HepG2 (cell line): Measurements from ENCODE around the gene CTSV. TPM values are rescaled to one million over a fixed set of nuclear protein-coding genes. Genes with fewer than 3 reads are reported as not detected.

Experiments
- ATAC-seq: fragments of 200-7000 bp; cut with Tn5 transposase; 3 replicates; pipeline ENCODE4 v1.9.1; 2020; ENCODE audit warnings: mild to moderate bottlenecking, moderate library complexity
- BruUV-seq: library from RNA; stranded (reverse); fragments of 400-500 nt; replicated peaks from 2 replicates; lab custom pipeline; 2021; lab: Mats Ljungman, UMichigan
- CTCF ChIA-PET: fragments of 300-600 bp; formaldehyde crosslinking; extraction: SDS; loops from one replicate; lab custom pipeline; 2021; ENCODE audit warnings: low total read pairs, inconsistent platforms, low intra/inter-chr PET ratio; lab: Yijun Ruan, JAX
- POLR2A ChIA-PET: fragments of 350-600 bp; sonication (Branson Sonifier 250); formaldehyde crosslinking; loops from one replicate; lab custom pipeline; 2020; ENCODE audit warnings: antibody characterized with exemption, inconsistent platforms; lab: Yijun Ruan, JAX
- DNase-seq: peaks from one replicate; pipeline ENCODE4 v3.0.0-alpha.2; 2015; ENCODE audit warnings: low spot score
- FAIRE-seq: peaks from 3 replicates; lab custom pipeline; 2011; peaks lifted over from hg19 to GRCh38; lab: Jason Lieb, UNC
- H2AFZ ChIP-seq: one replicate; pipeline ENCODE4 v1.6.1; 2011; ENCODE audit warnings: low read length, inconsistent platforms
- H3K27ac ChIP-seq: fragments of 300-600 bp; 3 replicates; pipeline ENCODE4 v1.8.0; 2011; ENCODE audit warnings: mixed run types, mild to moderate bottlenecking, mixed read lengths, low read length, inconsistent platforms; ENCODE audit not compliant: insufficient read depth; ENCODE audit errors: extremely low read length
- H3K27me3 ChIP-seq, 2 experiments: fragments of 200-600 bp in 1 of 2; 2 replicates in 1 of 2; 3 replicates in 1 of 2; pipeline versions ENCODE4 v1.6.0 to v1.8.0; 2011; ENCODE audit warnings: low read length in 2 of 2, mild to moderate bottlenecking in 2 of 2, moderate library complexity in 2 of 2, inconsistent platforms in 1 of 2; ENCODE audit not compliant: insufficient read depth in 2 of 2, control insufficient read depth in 1 of 2
- H3K36me3 ChIP-seq, 2 experiments: fragments of 200-600 bp in 1 of 2; replicated peaks in 1 of 2; 2 replicates in 1 of 2; 3 replicates in 1 of 2; pipeline versions ENCODE4 v1.5.1 to v1.8.0; 2011; ENCODE audit warnings: low read length in 2 of 2, inconsistent platforms in 1 of 2; ENCODE audit not compliant: insufficient read depth in 2 of 2, control insufficient read depth in 1 of 2
- H3K4me1 ChIP-seq: 2 replicates; pipeline ENCODE4 v1.5.1; 2012; ENCODE audit warnings: low read length, inconsistent platforms; ENCODE audit not compliant: insufficient read depth
- H3K4me2 ChIP-seq: 2 replicates; pipeline ENCODE4 v1.6.0; 2011; ENCODE audit warnings: low read depth, low read length, inconsistent platforms
- H3K4me3 ChIP-seq, 3 experiments: fragments of 200-600 bp in 1 of 3; sonication (generic), shearing (Covaris generic) in 1 of 3; replicated peaks in 1 of 3; 2 replicates each; pipeline ENCODE4 v1.5.1; 2011 to 2016; ENCODE audit warnings: low read length in 3 of 3, inconsistent platforms in 2 of 3, low read depth in 2 of 3, mild to moderate bottlenecking in 2 of 3, control low read depth in 1 of 3, mixed read lengths in 1 of 3; ENCODE audit not compliant: insufficient read depth in 1 of 3
- H3K79me2 ChIP-seq: one replicate; pipeline ENCODE4 v1.6.1; 2011; ENCODE audit warnings: low read length, inconsistent platforms; ENCODE audit not compliant: insufficient read depth
- H3K9ac ChIP-seq: 2 replicates; pipeline ENCODE4 v1.6.0; 2011; ENCODE audit warnings: mild to moderate bottlenecking, low read depth, low read length, inconsistent platforms; ENCODE audit not compliant: insufficient read depth
- H3K9me3 ChIP-seq: 2 replicates; pipeline ENCODE4 v1.5.1; 2012; ENCODE audit warnings: mild to moderate bottlenecking, low read length
- H4K20me1 ChIP-seq: 2 replicates; pipeline ENCODE4 v1.6.0; 2011; ENCODE audit warnings: inconsistent platforms, mild to moderate bottlenecking, low read length, moderate library complexity; ENCODE audit not compliant: insufficient read depth
- BRCA1 ChIP-seq: sonication (generic); formaldehyde crosslinking; IDR thresholded peaks from 2 replicates; pipeline ENCODE4 v1.4.0; 2020; ENCODE audit warnings: missing genetic modification reagents
- BRD4 ChIP-seq: sonication (generic); formaldehyde crosslinking; IDR thresholded peaks from 2 replicates; pipeline ENCODE4 v1.4.0; 2020; ENCODE audit warnings: missing genetic modification reagents
- FOXJ3 ChIP-seq: sonication (generic); formaldehyde crosslinking; IDR thresholded peaks from 2 replicates; pipeline ENCODE4 v1.4.0; 2020; ENCODE audit warnings: missing genetic modification reagents, mild to moderate bottlenecking, borderline replicate concordance
- FOXK2 ChIP-seq: fragments of 450-650 bp; IDR thresholded peaks from 2 replicates; pipeline ENCODE4 v1.6.1; 2016
- FOXM1 ChIP-seq: sonication (generic); formaldehyde crosslinking; IDR thresholded peaks from 2 replicates; pipeline ENCODE4 v1.5.0; 2020; ENCODE audit warnings: missing genetic modification reagents
- GLI4 ChIP-seq: sonication (generic); formaldehyde crosslinking; IDR thresholded peaks from 2 replicates; pipeline ENCODE4 v1.5.1; 2020; ENCODE audit warnings: missing genetic modification reagents, mild to moderate bottlenecking, moderate library complexity, borderline replicate concordance
- HDAC6 ChIP-seq: fragments of 200-600 bp; sonication (generic); IDR thresholded peaks from 2 replicates; pipeline ENCODE4 v1.7.0; 2017; ENCODE audit warnings: mild to moderate bottlenecking, antibody characterized with exemption, low read length, low read depth
- KDM6A ChIP-seq: IDR thresholded peaks from 2 replicates; pipeline ENCODE4 v1.6.1; 2016; ENCODE audit warnings: low read depth
- MLX ChIP-seq: IDR thresholded peaks from 2 replicates; pipeline ENCODE4 v1.6.1; 2016
- MXD3 ChIP-seq: IDR thresholded peaks from 2 replicates; pipeline ENCODE4 v1.6.1; 2016; ENCODE audit warnings: mild to moderate bottlenecking, missing biosample characterization, missing genetic modification reagents
- MYC ChIP-seq: sonication (generic); formaldehyde crosslinking; IDR thresholded peaks from 2 replicates; pipeline ENCODE4 v1.9.0; 2021; ENCODE audit warnings: missing genetic modification reagents, borderline replicate concordance
- PATZ1 ChIP-seq: sonication (generic); formaldehyde crosslinking; IDR thresholded peaks from 2 replicates; pipeline ENCODE4 v1.4.0; 2020; ENCODE audit warnings: missing genetic modification reagents
- SP140L ChIP-seq: sonication (generic); formaldehyde crosslinking; IDR thresholded peaks from 2 replicates; pipeline ENCODE4 v1.4.0; 2020; ENCODE audit warnings: missing genetic modification reagents, borderline replicate concordance
- THAP11 ChIP-seq: IDR thresholded peaks from 2 replicates; pipeline ENCODE4 v1.6.1; 2016; ENCODE audit warnings: missing biosample characterization, missing genetic modification reagents
- ZNF234 ChIP-seq: sonication (generic); formaldehyde crosslinking; conservative IDR thresholded peaks from 2 replicates; pipeline ENCODE4 v1.5.1; 2020; ENCODE audit warnings: mild to moderate bottlenecking, missing genetic modification reagents
- ZNF557 ChIP-seq: sonication (generic); formaldehyde crosslinking; IDR thresholded peaks from 2 replicates; pipeline ENCODE4 v1.4.0; 2020; ENCODE audit warnings: missing genetic modification reagents
- ZNF598 ChIP-seq: sonication (generic); formaldehyde crosslinking; IDR thresholded peaks from 2 replicates; pipeline ENCODE4 v1.5.1; 2020; ENCODE audit warnings: mild to moderate bottlenecking, missing genetic modification reagents, borderline replicate concordance
- ZNF609 ChIP-seq: sonication (generic); formaldehyde crosslinking; IDR thresholded peaks from 2 replicates; pipeline ENCODE4 v1.4.0; 2020; ENCODE audit warnings: mild to moderate bottlenecking, missing genetic modification reagents, borderline replicate concordance
- ZNF782 ChIP-seq: sonication (generic); formaldehyde crosslinking; IDR thresholded peaks from 2 replicates; pipeline ENCODE4 v1.4.0; 2020; ENCODE audit warnings: missing genetic modification reagents, mild to moderate bottlenecking, borderline replicate concordance
- ZNF788 ChIP-seq: sonication (generic); formaldehyde crosslinking; IDR thresholded peaks from 2 replicates; pipeline ENCODE4 v1.5.0; 2020; ENCODE audit warnings: mild to moderate bottlenecking, missing genetic modification reagents, borderline replicate concordance
- WGBS: methylation state at CpG from one replicate; pipeline ENCODE4 v1.1.6; 2017; ENCODE audit warnings: low lambda C conversion rate; 5-methylcytosine and 5-hydroxymethylcytosine counted together
- in situ Hi-C: cut with HindIII; loops from 2 replicates; pipeline ENCODE4 v1.10.0; 2017; ENCODE audit warnings: low pct_unique_long_range_greater_than_20kb; ENCODE audit not compliant: extremely low pct_ligation_motif_present
- intact Hi-C: fragments of 100-400 bp; cut with micrococcal nuclease; formaldehyde crosslinking; loops from one replicate; pipeline ENCODE4 v1.10.0; 2022; ENCODE audit not compliant: unreplicated experiment
- polyA plus RNA-seq, 8 experiments: library from polyadenylated mRNA; depleted of rRNA in 3 of 8; stranded (reverse) in 7 of 8; unstranded in 1 of 8; fragments of >200 nt; fragmentation: Illumina TruSeq in 4 of 8; extraction: Trizol in 4 of 8; gene quantifications; 2 replicates each; pipeline versions ENCODE4 v1.2.1 to v1.2.3, GENCODE V29; 2011 to 2016; ENCODE audit warnings: low read depth in 4 of 8, missing spikeins in 1 of 8, mixed read lengths in 1 of 8; ENCODE audit not compliant: insufficient read depth in 1 of 8
- total RNA-seq, 5 experiments: library from RNA; depleted of rRNA; stranded (reverse); fragments of >200 nt; fragmentation: Illumina TruSeq; extraction: Trizol; gene quantifications; 2 replicates each; pipeline ENCODE4 v1.2.3, GENCODE V29; 2016; ENCODE audit warnings: low read depth in 1 of 5

CTSV gene
- total and polyA plus RNA-seq, 2 of the 13 experiments (the other 11 are each of a cell fraction or from before 2014, with no cell fraction given): 10.6 to 12.6 TPM

- Histone ChIP-seq H3K27ac (no peak overlapping the region), H3K36me3 (no peaks in the 10 kb centered on the region), H3K4me1 (no peaks in the 10 kb centered on the region), H3K79me2 (no peaks in the 10 kb centered on the region), H3K9me3 (no peaks in the 10 kb centered on the region), H3K4me3 (no peak overlapping the region), H3K27me3 (peaks cover 0 to 3% of the 10 kb centered on the region in 2 experiments; a peak in 1 of 5 replicates), H3K4me2 (no peak overlapping the region), H3K9ac (no peak overlapping the region), H2AFZ (no peak overlapping the region), H4K20me1 (no peaks in the 10 kb centered on the region)
- ChIA-PET POLR2A (no interaction called here), CTCF (no interaction called here)
- intact Hi-C loops (no loop called here), in situ Hi-C loops (no loop called here)
- FAIRE-seq: no peak
- no peak for DNase-seq
- TF ChIP-seq KDM6A (CRISPR knock-in tag) (no peak), BRCA1 (CRISPR knock-in tag) (no peak), GLI4 (CRISPR knock-in tag) (no peak), FOXM1 (CRISPR knock-in tag) (no peak), HDAC6 (no peak), ZNF234 (CRISPR knock-in tag) (no peak), ZNF598 (CRISPR knock-in tag) (no peak), FOXJ3 (CRISPR knock-in tag) (no peak), ZNF782 (CRISPR knock-in tag) (no peak), THAP11 (no peak), BRD4 (CRISPR knock-in tag) (no peak), ZNF557 (no peak), ZNF609 (CRISPR knock-in tag) (no peak), PATZ1 (CRISPR knock-in tag) (no peak), MLX (CRISPR knock-in tag) (no peak), MXD3 (CRISPR knock-in tag) (no peak), FOXK2 (no peak), ZNF788 (CRISPR knock-in tag) (no peak), SP140L (CRISPR knock-in tag) (no peak), MYC (CRISPR knock-in tag) (no peak)
- WGBS: 38% methylated on average over 2 of the region's 2 CpGs
- no TSS peak for BruUV-seq
- ATAC-seq: no peak
These were observed 13.8 kb upstream of the CTSV start for GRCh38 chr9:97052735-97053134.
